ENCODE measurements around the gene VEGFB. TPM values are rescaled to one million over a fixed set of nuclear protein-coding genes. Genes with fewer than 3 reads are reported as not detected.
A peak's percentile ranks its signal among the peaks of the same experiment; 100 is the strongest.

VEGFB gene
- total RNA-seq, 2 donors from 2014 or later = 58.9 to 78.4 TPM

GRCh38 chr11:64246871-64247728 is 12.7 kb downstream of the VEGFB start, which contains the start of gene PPP1R14B:
PPP1R14B (minus strand) TSS chr11:64246943; CDS start chr11:64246673, 270 bp downstream.
- peak; percentile 54 for TF ChIP-seq CTCF (conservative IDR thresholded peaks at IDR 0.05)
- peak within 1 kb of the TSS; percentile 96 for H3K27ac Mint-ChIP-seq
- H3K9me3 ChIP-seq (ENCODE audit: control insufficient read depth, low read length) = no peaks in the 10 kb centered on the region
- H3K4me3 ChIP-seq (ENCODE audit: low read length) = peak within 1 kb of the TSS; percentile 97
- no peaks in the 10 kb centered on the region for H3K27me3 Mint-ChIP-seq (ENCODE audit: insufficient read depth)
- H3K9me3 Mint-ChIP-seq = no peaks in the 10 kb centered on the region
- peaks cover 28% of the 10 kb centered on the region for H3K4me1 Mint-ChIP-seq
- H3K4me1 ChIP-seq (ENCODE audit: control insufficient read depth, insufficient read depth, low read length) = peaks cover 15% of the 10 kb centered on the region
- peaks cover 16% of the 10 kb centered on the region for H3K36me3 Mint-ChIP-seq (ENCODE audit: low read depth)
- peak; percentile 96 for DNase-seq
- peak within 1 kb of the TSS; percentile 87 for H3K27ac ChIP-seq (ENCODE audit: low read depth, low read length)
- H3K27me3 ChIP-seq (ENCODE audit: control insufficient read depth, insufficient read depth, low read length, poor library complexity, severe bottlenecking) = no peaks in the 10 kb centered on the region
- 0 to 1% methylated on average over 24 to 69 of the region's 74 CpGs for WGBS, 2 experiments (ENCODE audit: insufficient coverage in 1 of 2, insufficient read length in 1 of 2)
- peak within 1 kb of the TSS; percentile 86 for H3K4me3 Mint-ChIP-seq
- H3K9ac ChIP-seq (ENCODE audit: extremely low read depth, low read length, poor library complexity, severe bottlenecking) = peak within 1 kb of the TSS; percentile 82
- H3K36me3 ChIP-seq (ENCODE audit: control insufficient read depth, insufficient read depth, low read length) = peaks cover 20% of the 10 kb centered on the region

- Mint-ChIP-seq H3K27me3 (ENCODE audit: insufficient read depth) (no peaks in the 10 kb centered on the region), H3K9me3 (no peaks in the 10 kb centered on the region), H3K4me1 (peaks cover 24% of the 10 kb centered on the region), H3K4me3 (peak overlapping the region; percentile 86), H3K27ac (peak overlapping the region; percentile 88), H3K36me3 (ENCODE audit: low read depth) (peaks cover 13% of the 10 kb centered on the region)
- 37 to 45% methylated on average over 23 to 31 of the region's 31 CpGs for WGBS, 2 experiments (ENCODE audit: insufficient coverage in 1 of 2, insufficient read length in 1 of 2)
- peak overlapping the region; percentile 97 for H3K4me3 ChIP-seq (ENCODE audit: low read length)
- peaks cover 15% of the 10 kb centered on the region for H3K4me1 ChIP-seq (ENCODE audit: control insufficient read depth, insufficient read depth, low read length)
- H3K9ac ChIP-seq (ENCODE audit: extremely low read depth, low read length, poor library complexity, severe bottlenecking) = no peak overlapping the region
- H3K27me3 ChIP-seq (ENCODE audit: control insufficient read depth, insufficient read depth, low read length, poor library complexity, severe bottlenecking) = no peaks in the 10 kb centered on the region
- no peak for DNase-seq
- peaks cover 16% of the 10 kb centered on the region for H3K36me3 ChIP-seq (ENCODE audit: control insufficient read depth, insufficient read depth, low read length)
- TF ChIP-seq CTCF (conservative IDR thresholded peaks at IDR 0.05) = no peak
- H3K27ac ChIP-seq (ENCODE audit: low read depth, low read length) = no peak overlapping the region
- no peaks in the 10 kb centered on the region for H3K9me3 ChIP-seq (ENCODE audit: control insufficient read depth, low read length)
Observed at GRCh38 chr11:64247729-64248531, 13.5 kb downstream of the VEGFB start.

GRCh38 chr11:64248578-64248977 is 14.2 kb downstream of the VEGFB start:
- H3K36me3 ChIP-seq (ENCODE audit: control insufficient read depth, insufficient read depth, low read length) = peaks cover 15% of the 10 kb centered on the region
- Mint-ChIP-seq H3K27me3 (ENCODE audit: insufficient read depth) (no peaks in the 10 kb centered on the region), H3K27ac (peak overlapping the region; percentile 88), H3K36me3 (ENCODE audit: low read depth) (peaks cover 7% of the 10 kb centered on the region), H3K4me1 (peaks cover 25% of the 10 kb centered on the region), H3K4me3 (peak overlapping the region; percentile 86), H3K9me3 (no peaks in the 10 kb centered on the region)
- H3K4me1 ChIP-seq (ENCODE audit: control insufficient read depth, insufficient read depth, low read length) = peaks cover 15% of the 10 kb centered on the region
- no peaks in the 10 kb centered on the region for H3K27me3 ChIP-seq (ENCODE audit: control insufficient read depth, insufficient read depth, low read length, poor library complexity, severe bottlenecking)
- peak; percentile 89 for DNase-seq
- no peak overlapping the region for H3K9ac ChIP-seq (ENCODE audit: extremely low read depth, low read length, poor library complexity, severe bottlenecking)
- H3K4me3 ChIP-seq (ENCODE audit: low read length) = peak overlapping the region; percentile 97
- 49 to 93% methylated on average over 2 to 7 of the region's 7 CpGs for WGBS, 2 experiments (ENCODE audit: insufficient coverage in 1 of 2, insufficient read length in 1 of 2)
- no peak overlapping the region for H3K27ac ChIP-seq (ENCODE audit: low read depth, low read length)
- no peaks in the 10 kb centered on the region for H3K9me3 ChIP-seq (ENCODE audit: control insufficient read depth, low read length)
- no peak for TF ChIP-seq CTCF (conservative IDR thresholded peaks at IDR 0.05)

Measured in endodermal cell (in vitro differentiated cells).